Subcutaneous abdominal adipose tissue (tissue), 5 donors: ENCODE results near the gene OXNAD1.

Experiments
- H3K27ac ChIP-seq: one replicate; pipeline ENCODE4 v1.7.0; 2013; ENCODE audit warnings: low read depth, mild to moderate bottlenecking, inconsistent platforms, low read length, moderate library complexity
- H3K27me3 ChIP-seq, 5 donors: one replicate each; pipeline ENCODE4 v1.7.0; 2013; ENCODE audit warnings: low read length in 5 of 5, inconsistent platforms in 1 of 5; ENCODE audit not compliant: control insufficient read depth in 5 of 5, insufficient read depth in 4 of 5
- H3K36me3 ChIP-seq, 5 donors: one replicate each; pipeline ENCODE4 v1.7.0; 2013; ENCODE audit warnings: low read length in 5 of 5; ENCODE audit not compliant: control insufficient read depth in 5 of 5, insufficient read depth in 5 of 5
- H3K4me1 ChIP-seq, 5 donors: one replicate each; pipeline ENCODE4 v1.7.0; 2013; ENCODE audit warnings: low read length in 5 of 5, mild to moderate bottlenecking in 3 of 5, moderate library complexity in 1 of 5; ENCODE audit not compliant: control insufficient read depth in 5 of 5, insufficient read depth in 5 of 5
- H3K4me3 ChIP-seq, 5 donors: one replicate each; pipeline ENCODE4 v1.7.0; 2013; ENCODE audit warnings: low read length in 5 of 5, low read depth in 1 of 5
- H3K9ac ChIP-seq, 5 donors: one replicate each; pipeline ENCODE4 v1.7.0; 2013; ENCODE audit warnings: low read length in 5 of 5, mild to moderate bottlenecking in 4 of 5, moderate library complexity in 3 of 5
- H3K9me3 ChIP-seq, 5 donors: one replicate each; pipeline ENCODE4 v1.7.0; 2013; ENCODE audit warnings: low read length in 5 of 5; ENCODE audit not compliant: control insufficient read depth in 5 of 5
- donor health status: healthy.
- donor health status: healthy.
- donor health status: healthy.
- donor health status: healthy.
- donor health status: healthy.

The OXNAD1 gene

DNA sequence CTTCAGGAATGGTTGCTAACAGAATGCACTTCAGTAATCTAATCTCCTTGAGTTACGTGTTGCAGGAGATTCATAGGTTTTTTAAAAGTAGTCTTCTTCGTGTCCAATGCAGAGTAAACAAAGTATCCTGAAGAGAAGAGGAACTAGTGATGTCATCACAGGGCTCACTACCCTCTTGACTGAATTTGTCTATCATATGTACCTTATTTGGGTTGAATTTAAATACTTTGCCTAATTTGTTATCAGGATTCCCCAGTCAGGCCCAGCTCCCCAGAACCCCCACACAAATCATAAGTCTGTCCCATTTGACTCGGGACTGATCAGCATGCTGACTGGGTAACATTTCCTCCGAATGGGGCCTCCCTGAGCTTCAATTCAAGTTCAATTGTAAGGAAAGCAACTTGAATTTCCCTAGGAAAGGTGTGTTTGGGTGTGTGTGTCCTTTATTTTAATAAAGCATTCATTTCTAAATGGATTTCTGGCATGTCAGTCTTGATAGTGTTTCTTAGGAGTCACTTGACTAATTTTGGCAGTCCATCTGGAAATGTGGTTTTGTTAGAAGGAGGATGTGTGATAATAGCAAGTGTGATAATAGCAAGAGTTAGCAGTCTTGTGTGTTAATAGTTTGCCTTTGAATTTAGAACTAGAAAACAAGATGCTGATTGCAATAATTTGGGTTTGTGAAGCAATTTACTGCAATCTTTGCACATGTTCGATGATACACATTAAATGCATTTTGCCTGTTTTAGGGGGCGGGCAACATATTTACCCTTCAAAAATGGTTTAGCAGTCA, 21.9 kb downstream of the OXNAD1 start:
- H3K27ac ChIP-seq, result peak overlapping the region; percentile 32
- H3K4me1 ChIP-seq, result peaks cover 6 to 51% (median 39%) of the 10 kb centered on the region in 5 donors
- H3K27me3 ChIP-seq, result no peaks in the 10 kb centered on the region
- H3K9ac ChIP-seq, result no peak overlapping the region
- H3K36me3 ChIP-seq, result peaks cover 0 to 14% (median 3%) of the 10 kb centered on the region in 5 donors
- no peak overlapping the region for H3K4me3 ChIP-seq
- H3K9me3 ChIP-seq, result no peaks in the 10 kb centered on the region

DNA sequence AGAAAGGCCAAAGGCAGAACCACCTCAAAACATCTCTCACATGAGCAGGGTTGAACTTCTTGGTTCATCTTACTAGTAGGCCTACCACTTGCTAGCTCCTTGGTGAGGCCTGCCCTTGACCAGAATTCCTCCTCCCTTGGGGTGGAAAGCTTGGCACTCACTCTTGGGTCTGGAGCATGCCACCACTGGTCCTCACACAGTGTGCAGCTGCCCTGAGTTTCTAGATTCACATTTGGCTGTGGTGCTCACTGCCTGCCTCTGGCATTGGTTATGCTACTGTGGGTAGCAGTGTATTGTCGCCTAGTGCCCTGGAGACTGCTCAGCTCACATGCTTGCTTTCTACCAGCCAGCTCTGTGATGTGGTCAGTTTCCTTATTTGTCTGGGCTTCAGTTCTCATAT, 23.7 kb downstream of the OXNAD1 start:
- Histone ChIP-seq H3K9ac (peak overlapping the region in 2 of 5 donors; percentile 6 to 44), H3K4me1 (peaks cover 6 to 51% (median 39%) of the 10 kb centered on the region in 5 donors), H3K27ac (peak overlapping the region; percentile 18), H3K9me3 (peaks cover 0 to 3% (median 0%) of the 10 kb centered on the region in 5 donors), H3K27me3 (no peaks in the 10 kb centered on the region), H3K4me3 (no peak overlapping the region), H3K36me3 (peaks cover 0 to 3% (median 2%) of the 10 kb centered on the region in 5 donors)

DNA sequence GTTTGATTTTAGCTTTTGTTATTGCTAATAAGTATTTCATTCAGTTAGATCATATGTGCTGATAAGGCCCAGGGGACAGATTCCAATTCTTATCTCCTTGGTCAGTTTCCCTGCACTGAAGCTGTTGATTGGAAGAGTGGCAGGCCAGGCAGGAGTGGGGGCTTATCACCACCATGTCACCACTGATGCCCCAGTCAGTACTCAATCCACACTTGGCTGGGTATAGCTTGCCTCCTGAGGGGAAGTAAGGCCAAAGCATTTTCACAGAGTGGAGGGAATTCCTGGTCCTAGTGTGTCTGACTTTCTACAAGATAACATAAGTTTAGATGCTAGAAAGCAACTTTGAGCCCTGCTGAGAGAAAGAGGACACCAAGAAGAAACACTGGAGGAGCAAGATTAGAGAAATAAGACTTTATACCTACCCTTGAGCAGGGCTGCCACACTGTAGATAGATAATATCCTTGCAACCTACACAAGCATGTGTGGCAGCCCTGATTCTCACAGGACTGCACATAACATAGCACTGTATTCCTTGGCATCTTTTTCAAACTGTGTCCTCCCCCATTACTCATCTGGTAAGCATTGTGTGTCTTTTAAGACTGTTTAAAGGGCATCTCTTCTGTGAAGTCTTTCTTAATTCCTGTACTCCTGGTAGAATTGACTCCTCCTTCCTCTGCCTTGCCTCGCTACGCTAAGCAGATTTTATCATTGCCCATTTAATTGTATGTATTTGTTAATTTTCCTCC, 24.3 kb downstream of the OXNAD1 start:
- no peaks in the 10 kb centered on the region for H3K27me3 ChIP-seq
- H3K36me3 ChIP-seq, result peaks cover 0 to 3% (median 0%) of the 10 kb centered on the region in 5 donors
- peaks cover 6 to 51% (median 39%) of the 10 kb centered on the region in 5 donors for H3K4me1 ChIP-seq
- H3K9ac ChIP-seq, result peak overlapping the region in 3 of 5 donors; percentile 7 to 44 (median 22)
- H3K4me3 ChIP-seq, result no peak overlapping the region
- H3K9me3 ChIP-seq, result peaks cover 0 to 5% (median 0%) of the 10 kb centered on the region in 5 donors
- H3K27ac ChIP-seq, result peak overlapping the region; percentile 18

DNA sequence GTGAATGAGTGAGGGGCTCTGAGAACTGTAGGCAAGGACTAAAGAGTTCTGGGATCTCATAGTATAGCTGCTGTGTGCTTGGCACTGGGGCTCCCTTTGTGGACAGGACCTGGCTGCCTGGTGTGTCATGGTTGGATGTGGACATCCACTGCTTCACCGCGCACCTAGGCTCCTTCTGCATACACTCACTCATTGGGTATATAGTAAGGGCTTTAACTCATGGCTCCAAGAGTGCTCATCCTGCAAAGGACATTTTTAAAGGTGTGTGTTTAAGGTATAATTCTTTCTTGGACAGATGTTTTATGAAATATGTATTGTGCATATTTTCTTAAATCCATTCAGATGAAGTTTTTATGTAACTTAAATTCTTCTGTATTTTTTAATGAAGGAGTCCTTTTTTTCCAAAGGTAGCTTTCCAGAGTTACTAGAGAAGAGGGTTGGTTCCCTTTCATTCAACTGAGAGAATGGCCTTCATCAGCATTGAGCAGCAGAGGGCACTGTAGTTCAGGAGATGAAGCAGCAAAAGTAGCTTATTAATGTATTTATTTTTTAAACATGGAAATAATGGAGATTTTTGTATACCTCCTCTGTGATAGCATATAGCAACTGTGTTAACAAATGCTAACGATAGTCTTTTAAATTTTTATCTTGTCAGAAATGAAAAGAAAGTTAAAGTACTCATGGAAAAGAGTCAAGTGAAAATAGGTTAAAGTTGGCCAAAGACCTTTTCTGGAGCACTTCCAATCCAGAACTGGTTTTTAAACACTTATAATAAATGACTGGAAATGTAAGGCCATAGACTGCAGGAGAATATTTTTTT, 25.2 kb downstream of the OXNAD1 start:
- peak overlapping the region in 1 of 5 donors; percentile 23 for H3K9ac ChIP-seq

DNA sequence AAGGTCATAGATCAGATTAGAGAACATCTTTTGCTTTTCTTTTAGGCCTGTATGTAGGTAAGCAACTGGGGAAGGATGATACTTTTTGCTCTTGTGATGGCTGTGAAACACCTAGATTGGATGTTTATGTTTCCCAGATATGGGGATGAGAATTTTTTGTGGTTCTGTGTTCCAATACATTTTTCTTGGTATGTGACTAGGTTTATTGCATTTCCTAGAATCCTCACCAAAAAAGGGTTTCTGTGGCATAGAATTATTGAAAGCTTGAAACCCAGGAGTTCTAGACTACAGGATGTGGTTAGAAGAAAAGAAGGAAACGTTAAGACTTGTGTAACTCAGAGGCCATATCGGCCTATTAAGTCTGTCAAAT, 25.8 kb downstream of the OXNAD1 start:
- Histone ChIP-seq H3K27ac (no peak overlapping the region), H3K4me3 (no peak overlapping the region), H3K9ac (no peak overlapping the region), H3K4me1 (peaks cover 6 to 51% (median 39%) of the 10 kb centered on the region in 5 donors), H3K36me3 (peaks cover 0 to 5% (median 3%) of the 10 kb centered on the region in 5 donors), H3K9me3 (peaks cover 0 to 5% (median 0%) of the 10 kb centered on the region in 5 donors), H3K27me3 (no peaks in the 10 kb centered on the region)

More for the DNA sequence above, 25.2 kb downstream of the OXNAD1 start:
- H3K4me1 ChIP-seq, result peaks cover 6 to 51% (median 39%) of the 10 kb centered on the region in 5 donors
- H3K36me3 ChIP-seq, result peaks cover 0 to 3% (median under 1%) of the 10 kb centered on the region in 5 donors
- H3K27ac ChIP-seq, result peak overlapping the region; percentile 18
- peaks cover 0 to 5% (median 0%) of the 10 kb centered on the region in 5 donors for H3K9me3 ChIP-seq
- H3K27me3 ChIP-seq, result no peaks in the 10 kb centered on the region
- H3K4me3 ChIP-seq, result no peak overlapping the region

DNA sequence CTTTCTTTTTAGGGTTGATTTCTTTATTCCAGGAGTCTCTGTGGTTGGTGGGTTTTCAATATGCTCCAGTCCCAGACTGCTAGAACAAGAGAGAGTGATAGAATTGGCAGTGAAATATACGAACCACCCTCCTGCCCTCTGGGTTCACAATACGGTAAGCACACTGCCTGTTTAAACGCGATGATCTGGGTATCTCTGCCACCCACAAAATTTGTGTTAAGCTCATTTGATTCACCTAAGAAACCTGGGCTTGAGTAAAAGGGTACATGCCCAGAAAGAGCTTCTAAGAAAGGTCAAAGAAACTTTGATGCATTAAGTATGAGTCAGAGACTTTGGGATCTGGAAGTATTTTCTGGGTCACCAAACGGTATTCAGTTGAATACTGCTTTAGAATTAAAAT, 29.8 kb downstream of the OXNAD1 start:
- Histone ChIP-seq H3K9me3 (peaks cover 0 to 9% (median 0%) of the 10 kb centered on the region in 5 donors), H3K4me1 (peaks cover 0 to 25% (median 15%) of the 10 kb centered on the region in 5 donors), H3K9ac (no peak overlapping the region), H3K36me3 (peaks cover 2 to 5% (median 4%) of the 10 kb centered on the region in 5 donors), H3K27ac (no peak overlapping the region), H3K4me3 (no peak overlapping the region), H3K27me3 (no peaks in the 10 kb centered on the region)

DNA sequence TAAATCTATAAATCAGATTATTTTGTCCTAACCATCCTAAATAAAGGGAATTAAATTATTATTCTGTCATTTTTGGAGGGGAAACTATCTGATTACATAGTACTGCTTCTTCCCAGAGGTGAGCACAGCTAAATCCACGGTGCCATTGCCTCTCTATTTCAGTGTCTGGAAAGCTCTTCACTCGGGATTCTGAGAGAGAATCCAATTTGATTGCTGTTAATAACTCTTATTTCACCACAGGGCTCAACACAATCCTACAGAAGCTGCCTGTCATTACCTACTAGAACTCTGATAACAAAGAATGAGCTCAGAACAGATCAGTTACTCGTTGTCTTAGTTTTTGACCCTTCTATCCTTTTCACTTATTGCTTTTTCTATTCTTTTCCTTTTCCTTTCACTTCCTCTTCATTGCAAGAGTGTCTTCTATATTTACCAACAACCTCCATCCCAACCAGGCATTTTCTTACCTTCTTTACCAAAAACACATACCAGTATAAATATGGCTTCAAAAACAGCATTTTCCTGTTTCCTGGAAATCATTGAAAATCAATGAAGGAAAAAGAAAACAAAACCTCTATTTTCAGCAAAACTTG, 30.4 kb downstream of the OXNAD1 start:
- Histone ChIP-seq H3K9ac (no peak overlapping the region), H3K4me3 (no peak overlapping the region), H3K27me3 (no peaks in the 10 kb centered on the region), H3K4me1 (peaks cover 0 to 19% (median 11%) of the 10 kb centered on the region in 5 donors), H3K9me3 (peaks cover 0 to 9% (median 0%) of the 10 kb centered on the region in 5 donors), H3K27ac (no peak overlapping the region), H3K36me3 (peaks cover 2 to 5% (median 4%) of the 10 kb centered on the region in 5 donors)

DNA sequence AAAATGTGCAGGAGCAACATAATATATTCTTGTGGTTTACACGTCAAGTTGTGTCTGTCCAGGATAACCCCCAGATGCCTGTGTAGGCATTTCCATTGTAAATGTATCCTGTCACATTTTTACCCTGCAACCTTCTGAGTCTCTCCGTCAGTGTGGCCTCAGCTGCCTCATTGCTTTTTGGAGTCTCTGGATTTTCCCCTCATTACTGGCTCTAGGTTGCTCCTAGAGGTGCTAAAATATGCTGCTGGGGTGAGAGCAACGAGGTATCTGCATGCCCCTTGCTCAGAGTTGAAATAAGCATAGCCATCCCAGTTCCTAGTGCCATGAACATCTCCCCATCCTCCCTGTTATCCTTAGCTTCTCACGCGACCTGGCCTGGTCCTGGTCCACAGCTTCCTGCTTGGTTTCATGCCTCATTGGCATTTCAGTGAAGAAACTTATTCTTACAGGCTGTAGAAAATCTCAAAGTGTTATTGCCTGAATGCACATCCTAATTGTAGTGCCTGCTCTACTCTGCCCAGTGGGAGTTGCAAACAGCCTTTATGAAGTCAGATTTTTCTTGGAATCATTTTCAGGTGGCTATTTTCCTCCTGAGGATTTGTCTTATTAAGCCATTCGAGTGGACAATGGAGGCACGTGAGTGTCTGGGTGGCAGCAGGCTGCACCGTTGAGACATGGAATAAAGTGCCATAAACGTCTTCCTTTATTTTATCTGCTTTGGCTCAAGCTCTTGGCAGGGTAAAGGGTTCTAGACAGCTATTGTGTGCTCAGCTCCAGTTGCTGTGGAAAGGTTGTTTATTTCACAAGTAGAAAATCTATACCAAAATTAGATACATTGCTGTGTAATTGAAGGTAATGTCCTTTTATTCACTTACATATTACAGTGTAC, 33.2 kb downstream of the OXNAD1 start:
- no peak overlapping the region for H3K4me3 ChIP-seq
- H3K9me3 ChIP-seq, result peaks cover 0 to 9% (median 0%) of the 10 kb centered on the region in 5 donors
- H3K36me3 ChIP-seq, result peaks cover 4 to 10% (median 7%) of the 10 kb centered on the region in 5 donors
- H3K9ac ChIP-seq, result no peak overlapping the region
- H3K27ac ChIP-seq, result no peak overlapping the region
- no peaks in the 10 kb centered on the region for H3K27me3 ChIP-seq
- peaks cover 0 to 27% (median 7%) of the 10 kb centered on the region in 5 donors for H3K4me1 ChIP-seq
